Activated CD4-positive, alpha-beta T cell treated with anti-CD3 and anti-CD28 coated beads, Interleukin-2, amount 50 U/mL, for 1 hour (primary cell): ENCODE measurements around the gene NOSIP.
A peak's percentile ranks its signal among the peaks of the same experiment; 100 is the strongest.
"Not testable (repeated sequence)": the region's sequence is repeated elsewhere in the genome, so short reads cannot be mapped to it uniquely, and the experiment has no call there.

Source experiments
- DNase-seq: peaks from one replicate; pipeline ENCODE4 v3.0.0-alpha.2; 2020

NOSIP gene, protein sequence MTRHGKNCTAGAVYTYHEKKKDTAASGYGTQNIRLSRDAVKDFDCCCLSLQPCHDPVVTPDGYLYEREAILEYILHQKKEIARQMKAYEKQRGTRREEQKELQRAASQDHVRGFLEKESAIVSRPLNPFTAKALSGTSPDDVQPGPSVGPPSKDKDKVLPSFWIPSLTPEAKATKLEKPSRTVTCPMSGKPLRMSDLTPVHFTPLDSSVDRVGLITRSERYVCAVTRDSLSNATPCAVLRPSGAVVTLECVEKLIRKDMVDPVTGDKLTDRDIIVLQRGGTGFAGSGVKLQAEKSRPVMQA

DNA sequence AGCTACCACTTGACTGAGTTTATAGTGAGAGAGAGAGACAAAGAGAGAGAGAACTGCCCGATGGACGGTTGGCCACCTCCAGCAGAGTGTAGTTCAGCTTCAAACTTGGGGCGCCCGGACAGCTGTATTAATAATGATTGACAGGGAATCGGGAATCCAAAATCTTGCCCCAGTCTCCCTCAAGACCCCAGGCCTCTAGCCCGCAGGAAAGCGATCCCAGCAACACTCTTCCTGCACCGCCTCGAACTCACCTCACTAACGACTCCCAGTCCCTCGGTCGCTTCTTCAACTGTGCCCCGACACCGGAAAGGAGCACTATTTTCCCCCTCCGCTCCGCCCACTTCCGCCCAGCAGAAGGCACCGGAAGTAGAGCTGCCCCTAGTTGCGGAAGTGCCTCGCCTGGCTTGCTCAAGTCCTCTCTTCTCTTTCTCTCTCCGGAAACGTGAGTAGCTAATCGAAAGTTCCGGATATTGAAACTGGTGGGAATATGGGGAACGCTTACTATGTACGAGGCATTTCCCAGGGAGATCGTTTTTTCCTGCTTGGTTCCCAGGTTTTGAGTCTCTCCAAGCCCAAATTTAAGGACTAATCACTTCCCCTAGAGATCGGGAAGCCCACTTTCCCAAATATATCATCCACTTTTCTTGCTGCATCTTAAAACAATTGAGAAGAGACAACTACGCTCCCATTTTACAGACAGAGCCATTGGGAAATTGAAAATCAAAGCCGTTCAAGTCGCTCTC, at the start of gene NOSIP:
Gene NOSIP (minus strand): TSS at position 293 of the 743 bp plus-strand sequence. CDS start 19,865 bp downstream, outside the sequence.
- DNase-seq: peak; percentile 95

DNA sequence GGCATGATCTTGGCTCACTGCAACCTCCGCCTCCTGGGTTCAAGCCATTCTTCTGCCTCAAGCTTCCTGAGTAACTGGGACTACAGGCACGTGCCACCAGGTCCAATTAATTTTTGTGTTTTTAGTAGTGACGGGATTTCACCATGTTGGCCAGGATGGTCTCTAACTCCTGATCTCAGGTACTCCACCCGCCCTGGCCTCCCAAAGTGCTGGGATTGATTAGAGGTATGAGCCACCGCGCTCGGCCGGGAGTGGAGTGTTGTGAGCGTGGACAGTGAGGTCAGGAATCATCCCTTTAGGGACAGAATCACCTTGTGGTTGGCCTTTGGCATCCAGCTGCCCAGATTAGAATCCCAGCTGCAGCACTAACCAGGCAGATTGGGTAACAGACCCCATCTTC, 49.3 kb upstream of the NOSIP start:
- DNase-seq: no peak

DNA sequence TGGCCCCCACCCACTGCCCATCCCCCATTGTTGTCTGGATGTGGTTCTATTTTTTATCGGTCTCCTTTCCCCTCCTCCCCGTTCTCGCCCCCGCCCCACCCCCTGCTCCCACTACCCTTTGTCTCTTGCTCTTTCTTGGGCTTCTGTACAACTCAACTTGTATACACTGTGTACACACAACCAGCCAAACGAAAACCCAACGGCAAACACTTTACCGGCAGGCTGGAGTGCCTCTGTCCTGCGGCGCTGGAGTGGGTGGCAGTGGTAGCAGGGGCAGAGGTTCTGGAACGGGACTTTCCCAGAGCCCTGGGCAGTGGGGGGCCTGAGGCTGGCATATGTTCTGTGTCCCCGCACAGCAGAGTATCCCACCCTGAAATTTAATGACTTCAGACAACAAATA, 45.9 kb upstream of the NOSIP start:
- no peak for DNase-seq

DNA sequence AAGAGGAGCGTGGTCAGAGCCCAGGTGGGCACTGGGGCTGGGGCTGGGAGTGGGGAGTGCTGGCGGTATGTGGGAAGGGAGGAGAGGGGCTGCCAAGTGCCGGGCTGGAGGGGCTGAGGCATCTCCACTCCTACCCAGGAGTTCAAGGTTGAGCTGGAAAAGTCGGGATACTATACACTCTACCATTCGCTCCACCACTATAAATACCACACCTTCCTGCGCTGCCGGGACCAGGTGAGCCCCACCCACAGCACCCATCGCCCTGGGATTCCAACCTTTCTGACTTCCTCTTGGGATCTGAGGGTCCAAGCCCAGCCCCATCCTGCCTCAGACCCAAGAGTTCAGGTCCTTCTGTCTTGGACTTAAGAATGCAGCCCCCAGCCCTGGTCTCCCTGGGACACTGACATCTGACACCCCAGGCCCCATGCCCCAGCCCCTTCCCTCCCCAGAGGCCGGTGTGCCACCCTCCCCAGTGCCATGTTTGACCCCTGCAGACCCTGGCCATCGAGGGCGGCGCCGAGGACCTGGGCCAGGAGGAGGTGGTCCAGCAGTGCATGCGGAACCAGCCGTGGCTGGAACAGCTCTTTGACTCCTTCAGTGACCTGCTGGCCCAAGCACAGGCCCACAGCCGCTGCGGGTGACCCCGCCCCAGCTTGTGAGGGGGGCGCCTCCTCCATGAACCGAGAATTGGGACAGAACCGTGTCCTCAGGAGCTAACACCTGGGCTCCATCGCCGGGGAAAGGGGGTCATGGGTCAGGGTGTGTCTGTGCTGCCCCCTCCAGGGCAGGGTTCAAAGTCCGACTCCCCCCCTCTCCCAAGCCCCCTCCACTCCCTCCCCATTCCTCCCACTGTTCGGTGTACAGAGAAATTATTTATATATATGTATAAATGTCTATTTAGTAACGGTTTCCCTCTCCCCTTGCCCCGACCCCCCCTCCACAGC, 44.9 kb upstream of the NOSIP start:
- no peak for DNase-seq

DNA sequence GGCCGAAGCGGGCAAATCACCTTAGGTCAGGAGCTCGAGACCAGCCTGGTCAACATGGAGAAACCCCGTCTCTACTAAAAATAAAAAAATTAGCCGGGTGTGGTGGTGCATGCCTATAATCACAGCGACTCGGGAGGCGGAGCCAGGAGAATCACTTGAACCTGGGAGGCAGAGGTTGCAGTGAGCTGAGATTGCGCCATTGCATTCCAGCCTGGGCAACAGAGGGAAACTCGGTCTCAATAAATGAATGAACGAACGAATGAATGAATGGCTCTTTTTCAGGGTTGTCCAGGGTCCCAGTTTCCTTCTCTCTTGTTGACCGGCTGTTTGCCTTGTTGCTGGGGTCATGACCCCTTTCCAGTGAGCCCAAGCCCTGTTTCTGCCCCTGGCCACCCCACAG, 37.5 kb upstream of the NOSIP start:
- not testable (repeated sequence) for DNase-seq

DNA sequence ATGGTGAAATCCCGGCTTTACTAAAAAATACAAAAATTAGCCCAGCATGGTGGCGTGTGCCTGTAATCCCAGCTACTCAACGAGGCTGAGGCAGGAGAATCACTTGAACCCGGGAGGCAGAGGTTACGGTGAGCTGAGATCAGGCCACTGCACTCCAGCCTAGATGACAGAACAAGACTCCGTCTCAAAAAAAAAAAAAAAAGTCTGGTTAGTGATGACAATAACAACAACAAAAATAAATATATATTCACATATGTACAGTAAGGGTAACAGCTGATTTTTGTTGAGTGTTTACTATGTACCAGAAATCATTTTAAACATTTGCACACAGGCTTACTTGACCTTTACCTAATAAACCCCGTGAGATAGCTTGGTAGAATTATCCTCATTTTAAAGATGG, 36.6 kb upstream of the NOSIP start:
- DNase-seq: no peak

DNA sequence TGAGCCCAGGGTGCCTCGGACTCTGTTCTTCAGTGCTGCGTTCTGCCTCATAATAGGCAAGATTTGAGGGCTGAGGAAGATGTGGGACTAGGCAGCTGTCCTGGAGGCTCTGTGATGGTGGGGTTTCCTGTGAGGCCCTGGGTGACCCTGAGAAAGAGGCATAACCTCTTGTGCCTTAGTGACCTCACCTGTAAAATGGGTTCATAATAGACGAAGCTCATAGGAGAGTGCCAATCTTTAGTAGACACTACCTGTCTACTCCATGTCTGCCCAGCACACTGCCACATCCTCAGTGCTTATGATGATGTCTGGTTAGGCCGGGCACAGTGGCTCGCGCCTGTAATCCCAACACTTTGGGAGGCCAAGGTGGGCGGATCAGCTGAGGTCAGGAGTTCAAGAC, 36.2 kb upstream of the NOSIP start:
- no peak for DNase-seq

DNA sequence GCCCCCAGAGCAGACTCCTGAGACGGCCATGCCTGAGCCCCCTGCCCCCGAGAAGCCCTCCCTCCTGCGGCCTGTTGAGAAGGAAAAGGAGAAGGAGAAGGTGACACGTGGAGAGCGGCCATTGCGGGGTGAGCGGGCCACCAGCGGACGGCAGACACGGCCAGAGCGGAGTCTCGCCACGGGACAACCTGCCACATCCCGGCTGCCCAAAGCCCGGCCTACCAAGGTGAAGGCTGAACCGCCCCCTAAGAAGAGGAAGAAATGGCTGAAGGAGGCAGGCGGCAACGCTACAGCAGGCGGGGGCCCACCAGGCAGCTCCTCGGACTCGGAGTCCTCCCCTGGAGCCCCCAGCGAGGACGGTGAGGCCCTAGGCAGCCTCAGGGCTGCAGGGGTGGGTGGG, 35.5 kb upstream of the NOSIP start:
- DNase-seq: no peak

DNA sequence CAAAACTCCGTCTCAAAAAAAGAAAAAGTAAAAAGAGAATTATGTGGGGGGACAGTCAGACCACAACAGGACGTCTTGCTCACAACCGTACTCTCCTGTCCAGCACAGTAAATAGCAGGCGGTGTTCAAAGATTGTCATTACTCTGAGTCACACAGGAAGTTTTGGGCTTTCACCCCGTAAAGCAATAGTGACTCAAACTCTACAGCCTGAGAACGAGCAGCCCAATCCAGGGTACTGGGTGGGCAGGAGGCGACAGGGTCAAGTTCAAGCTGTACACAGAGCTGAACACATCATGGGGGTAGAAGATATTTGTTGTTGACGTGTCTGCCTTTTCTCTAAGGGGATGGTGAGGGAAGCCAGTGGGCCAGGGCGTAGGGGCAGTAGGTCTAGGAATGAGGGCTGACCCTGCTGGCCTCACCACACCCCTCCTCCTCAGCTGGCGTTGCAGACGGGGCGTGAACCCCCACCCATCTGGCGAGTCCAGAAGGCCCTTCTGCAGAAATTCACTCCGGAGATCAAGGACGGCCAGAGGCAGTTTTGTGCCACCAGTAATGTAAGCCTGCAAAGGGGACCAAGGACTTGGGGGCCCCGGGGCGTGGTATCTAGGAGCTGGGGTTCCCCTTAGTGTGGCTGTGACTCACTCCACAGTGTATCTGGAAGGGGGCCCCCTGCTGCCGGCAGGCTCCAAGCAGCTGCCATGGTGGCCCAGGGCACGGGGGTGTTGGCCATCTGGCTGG, 33.9 kb upstream of the NOSIP start:
- no peak for DNase-seq

DNA sequence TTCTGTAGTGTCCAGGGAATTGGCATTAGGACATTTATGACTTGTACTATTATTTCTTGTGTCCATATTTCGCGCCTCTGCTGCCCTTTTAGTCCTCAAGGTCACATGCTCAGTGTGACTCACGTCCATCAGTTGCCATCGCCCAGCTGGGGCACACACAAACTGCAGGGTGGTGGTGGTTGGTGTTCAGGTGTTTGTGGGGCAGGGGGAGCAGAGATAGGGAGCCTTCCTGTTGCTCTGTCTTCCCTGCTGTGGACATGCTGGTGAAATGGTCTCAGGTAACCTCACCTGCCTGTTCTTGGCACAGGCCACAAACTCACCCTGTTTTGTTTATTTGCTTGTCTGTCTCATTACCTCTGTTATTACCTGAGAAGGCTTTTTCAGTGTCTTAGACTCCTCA, 33.0 kb upstream of the NOSIP start:
- no peak for DNase-seq

DNA sequence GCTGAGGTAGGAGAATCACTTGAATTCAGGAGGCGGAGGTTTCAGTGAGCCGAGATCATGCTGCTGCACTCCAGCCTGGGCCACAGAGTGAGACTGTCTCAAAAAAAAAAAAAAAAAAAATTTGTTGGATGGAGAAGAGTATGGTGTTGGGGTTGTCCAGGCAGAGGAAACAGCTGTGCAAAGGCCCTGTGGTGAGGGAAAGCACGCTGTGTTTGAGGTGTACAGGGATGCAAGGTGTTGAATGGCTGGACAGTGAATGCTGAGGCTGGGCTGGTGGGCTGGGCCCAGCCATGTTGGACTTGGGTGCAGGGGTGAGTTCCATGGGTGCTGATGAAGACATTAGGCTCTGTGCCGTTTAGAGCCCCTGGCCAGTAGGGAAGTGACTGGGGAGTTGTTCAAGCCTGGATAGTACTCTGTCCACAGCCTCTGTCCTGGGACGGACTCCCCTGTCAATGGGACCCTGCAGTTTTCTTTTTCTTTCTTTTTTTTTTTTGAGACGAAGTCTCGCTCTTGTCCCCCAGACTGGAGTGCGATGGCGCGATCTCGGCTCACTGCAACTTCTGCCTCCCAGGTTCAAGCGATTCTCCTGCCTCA, 29.2 kb upstream of the NOSIP start:
- no peak for DNase-seq

DNA sequence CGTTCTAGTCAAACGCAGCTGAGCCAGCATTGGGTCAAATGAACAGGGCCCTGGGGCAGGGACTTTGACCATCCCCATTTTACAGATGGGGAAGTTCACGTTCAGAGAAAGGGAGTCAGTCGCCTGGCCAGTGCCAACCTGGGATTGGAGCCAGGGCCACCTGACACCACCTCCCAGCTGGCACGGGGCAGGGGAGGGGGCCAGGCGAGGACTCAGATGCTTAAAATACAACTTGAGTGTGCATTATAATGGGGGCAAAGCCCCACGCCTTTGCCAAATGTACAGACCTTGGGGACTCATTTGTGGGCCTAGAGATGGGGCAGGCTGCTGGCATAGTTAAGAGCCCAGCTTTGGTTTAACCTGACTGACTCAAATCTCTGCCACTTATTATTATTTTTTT, 25.2 kb upstream of the NOSIP start:
- DNase-seq: no peak

DNA sequence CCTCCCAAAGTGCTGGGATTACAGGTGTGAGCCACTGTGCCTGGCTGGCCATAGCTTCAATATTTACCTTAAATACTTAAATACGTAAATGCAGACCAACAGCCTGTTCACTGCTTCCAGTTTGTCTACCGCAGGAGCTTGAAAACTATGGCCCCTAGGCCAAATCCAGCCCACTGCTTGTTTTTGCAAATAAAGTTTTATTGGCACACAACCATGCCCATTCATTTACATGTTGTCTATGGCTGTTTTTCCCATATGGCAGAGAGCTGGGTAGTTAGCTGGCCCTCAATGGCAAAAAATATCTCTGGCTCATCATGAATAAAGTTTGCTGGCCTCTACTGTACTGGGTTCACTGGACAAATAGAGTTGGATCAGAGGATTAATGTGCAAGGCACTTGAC, 22.4 kb upstream of the NOSIP start:
- DNase-seq: no peak

DNA sequence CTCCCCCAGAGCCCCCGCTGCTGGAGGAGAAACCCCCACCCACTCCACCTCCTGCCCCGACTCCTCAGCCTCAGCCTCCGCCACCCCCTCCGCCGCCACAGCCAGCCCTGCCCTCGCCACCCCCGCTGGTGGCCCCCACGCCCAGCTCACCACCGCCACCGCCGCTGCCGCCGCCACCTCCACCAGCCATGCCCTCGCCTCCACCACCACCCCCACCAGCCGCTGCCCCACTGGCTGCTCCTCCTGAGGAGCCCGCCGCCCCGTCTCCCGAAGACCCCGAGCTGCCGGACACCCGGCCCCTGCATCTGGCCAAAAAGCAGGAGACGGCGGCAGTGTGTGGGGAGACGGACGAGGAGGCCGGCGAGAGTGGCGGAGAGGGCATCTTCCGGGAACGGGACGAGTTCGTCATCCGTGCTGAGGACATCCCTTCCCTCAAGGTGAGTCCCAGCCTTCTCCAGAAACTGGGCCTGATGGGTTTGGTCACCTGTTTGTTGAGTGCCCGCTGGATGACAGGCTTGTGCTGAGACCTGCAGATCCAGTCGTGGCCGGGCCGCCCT, 21.2 kb upstream of the NOSIP start:
- DNase-seq: no peak

DNA sequence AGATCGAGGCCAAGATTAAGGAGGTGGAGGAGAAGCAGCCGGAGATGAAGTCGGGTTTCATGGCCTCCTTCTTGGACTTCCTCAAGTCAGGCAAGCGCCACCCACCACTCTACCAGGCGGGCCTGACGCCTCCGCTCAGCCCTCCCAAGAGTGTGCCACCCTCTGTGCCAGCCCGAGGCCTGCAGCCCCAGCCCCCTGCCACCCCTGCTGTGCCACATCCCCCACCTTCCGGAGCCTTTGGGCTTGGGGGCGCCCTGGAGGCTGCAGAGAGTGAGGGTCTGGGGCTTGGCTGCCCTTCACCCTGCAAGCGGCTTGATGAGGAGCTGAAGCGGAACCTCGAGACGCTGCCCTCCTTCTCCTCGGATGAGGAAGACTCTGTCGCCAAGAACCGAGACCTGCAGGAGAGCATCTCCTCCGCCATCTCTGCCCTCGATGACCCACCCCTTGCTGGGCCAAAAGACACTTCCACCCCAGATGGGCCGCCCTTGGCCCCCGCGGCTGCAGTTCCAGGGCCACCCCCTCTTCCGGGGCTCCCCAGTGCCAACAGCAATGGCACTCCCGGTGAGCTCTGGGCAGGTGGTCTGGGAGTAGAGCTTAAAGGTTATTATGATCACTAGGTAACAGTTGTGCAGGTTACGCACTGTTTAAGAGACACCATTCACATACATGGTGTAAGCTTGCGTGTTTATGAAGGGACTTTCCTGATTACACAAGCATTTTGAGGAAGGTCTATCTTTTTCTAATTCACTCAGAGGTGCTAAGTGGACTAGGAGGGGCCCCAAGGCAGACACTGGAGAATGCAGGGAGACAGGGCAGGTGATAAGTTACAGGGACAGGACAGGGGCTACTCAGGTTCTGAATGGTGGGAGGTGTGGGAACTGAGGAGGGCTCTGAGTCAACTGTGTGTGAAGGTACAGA, 19.3 kb upstream of the NOSIP start:
- no peak for DNase-seq

DNA sequence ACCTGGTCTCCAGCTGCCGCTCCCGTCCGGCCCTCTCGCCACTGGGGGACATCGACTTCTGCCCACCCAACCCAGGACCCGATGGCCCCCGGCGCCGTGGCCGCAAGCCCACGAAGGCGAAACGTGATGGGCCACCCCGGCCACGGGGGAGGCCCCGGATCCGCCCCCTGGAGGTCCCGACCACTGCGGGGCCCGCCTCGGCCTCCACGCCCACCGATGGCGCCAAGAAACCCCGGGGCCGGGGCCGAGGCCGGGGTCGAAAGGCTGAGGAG, 17.3 kb upstream of the NOSIP start:
- no peak for DNase-seq

DNA sequence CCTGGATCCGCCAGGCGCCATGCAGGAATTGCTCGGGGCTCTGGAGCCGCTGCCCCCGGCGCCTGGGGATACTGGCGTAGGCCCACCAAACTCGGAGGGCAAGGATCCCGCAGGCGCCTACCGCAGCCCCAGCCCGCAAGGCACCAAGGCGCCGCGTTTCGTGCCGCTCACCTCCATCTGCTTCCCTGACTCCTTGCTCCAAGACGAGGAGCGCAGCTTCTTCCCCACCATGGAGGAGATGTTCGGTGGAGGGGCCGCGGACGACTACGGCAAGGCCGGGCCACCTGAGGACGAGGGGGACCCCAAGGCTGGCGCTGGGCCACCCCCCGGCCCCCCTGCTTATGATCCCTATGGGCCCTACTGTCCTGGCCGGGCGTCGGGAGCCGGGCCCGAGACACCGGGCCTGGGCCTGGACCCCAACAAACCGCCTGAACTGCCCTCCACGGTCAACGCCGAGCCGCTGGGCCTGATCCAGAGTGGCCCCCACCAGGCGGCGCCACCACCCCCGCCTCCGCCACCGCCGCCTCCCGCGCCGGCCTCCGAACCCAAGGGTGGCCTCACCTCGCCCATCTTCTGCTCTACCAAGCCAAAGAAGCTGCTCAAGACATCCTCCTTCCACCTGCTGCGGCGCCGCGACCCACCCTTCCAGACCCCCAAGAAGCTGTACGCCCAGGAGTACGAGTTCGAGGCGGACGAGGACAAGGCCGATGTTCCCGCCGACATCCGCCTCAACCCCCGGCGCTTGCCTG, 16.8 kb upstream of the NOSIP start:
- DNase-seq: no peak

DNA sequence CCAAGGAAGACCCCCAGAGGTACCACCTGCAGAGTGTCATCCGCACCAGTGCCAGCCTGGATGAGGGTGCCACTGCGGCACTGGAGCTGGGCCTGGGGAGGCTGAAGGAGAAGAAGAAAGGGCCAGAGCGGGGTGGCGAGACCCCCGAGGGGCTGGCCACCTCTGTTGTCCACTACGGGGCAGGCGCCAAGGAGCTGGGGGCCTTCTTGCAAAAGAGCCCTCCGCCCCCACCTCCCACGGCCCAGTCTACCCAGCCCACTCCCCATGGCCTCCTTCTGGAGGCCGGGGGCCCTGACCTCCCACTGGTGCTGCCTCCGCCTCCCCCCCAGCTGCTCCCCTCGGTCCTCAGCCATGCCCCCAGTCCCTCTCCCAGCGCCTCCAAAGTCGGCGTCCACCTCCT, 16.1 kb upstream of the NOSIP start:
- no peak for DNase-seq

DNA sequence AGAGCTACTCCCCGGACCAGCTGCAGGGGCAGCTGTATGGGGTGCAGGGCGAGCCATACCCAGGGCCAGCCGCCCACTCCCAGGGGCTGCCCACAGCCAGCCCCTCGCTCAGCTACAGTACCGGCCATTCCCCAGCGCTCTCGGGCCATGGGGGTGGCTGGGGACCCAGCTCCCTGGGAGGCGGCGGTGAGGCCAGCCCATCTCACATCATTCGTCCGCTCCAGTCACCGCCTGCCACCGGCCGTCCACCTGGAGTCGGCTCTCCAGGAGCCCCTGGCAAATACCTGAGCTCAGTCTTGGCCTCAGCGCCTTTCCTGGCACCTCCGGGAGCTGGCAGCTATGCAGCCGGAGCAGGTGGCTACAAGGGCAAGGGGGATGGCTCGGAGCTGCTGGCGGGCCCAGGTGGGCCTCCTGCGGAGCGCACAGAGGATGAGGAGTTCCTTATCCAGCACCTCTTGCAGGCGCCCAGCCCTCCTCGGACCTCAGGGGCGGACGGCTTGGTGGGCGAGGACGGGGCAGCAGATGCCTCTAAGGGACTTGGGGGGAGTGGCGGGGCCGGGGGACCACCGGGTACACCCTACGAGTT, 15.6 kb upstream of the NOSIP start:
- DNase-seq: no peak
